Osteoblast (primary cell): ENCODE results near the gene ZNF507. TPM values are rescaled to one million over a fixed set of nuclear protein-coding genes. Genes with fewer than 3 reads are reported as not detected.

ENCODE experiments used
- DNase-seq: peaks from one replicate; pipeline ENCODE4 v3.0.0; 2011; ENCODE audit warnings: low spot score, mixed read lengths; ENCODE audit not compliant: insufficient read length; ENCODE audit errors: missing footprints
- H2AFZ ChIP-seq: 2 replicates; pipeline ENCODE4 v1.6.0; 2011; ENCODE audit warnings: mild to moderate bottlenecking, low read length
- H3K27ac ChIP-seq: 2 replicates; pipeline ENCODE4 v1.5.1; 2011; ENCODE audit warnings: mild to moderate bottlenecking, low read depth, low read length, moderate library complexity
- H3K27me3 ChIP-seq: 2 replicates; pipeline ENCODE4 v1.6.0; 2012; ENCODE audit warnings: mild to moderate bottlenecking, control low read depth, inconsistent platforms, low read length, moderate library complexity; ENCODE audit not compliant: insufficient read depth
- H3K36me3 ChIP-seq: 2 replicates; pipeline ENCODE4 v1.5.1; 2011; ENCODE audit warnings: mild to moderate bottlenecking, low read length, control low read depth, moderate library complexity; ENCODE audit not compliant: insufficient read depth
- H3K4me1 ChIP-seq: 2 replicates; pipeline ENCODE4 v1.5.1; 2011; ENCODE audit warnings: mild to moderate bottlenecking, low read length, control low read depth, moderate library complexity; ENCODE audit not compliant: insufficient read depth
- H3K4me2 ChIP-seq: 2 replicates; pipeline ENCODE4 v1.6.0; 2011; ENCODE audit warnings: mild to moderate bottlenecking, low read length; ENCODE audit not compliant: insufficient read depth
- H3K4me3 ChIP-seq: fragments of 200-600 bp; sonication (generic); 3 replicates; pipeline ENCODE4 v1.5.1; 2012; ENCODE audit warnings: mild to moderate bottlenecking, low read length, inconsistent platforms; ENCODE audit not compliant: insufficient read depth
- H3K79me2 ChIP-seq: 2 replicates; pipeline ENCODE4 v1.6.0; 2012; ENCODE audit warnings: mild to moderate bottlenecking, low read length, control low read depth, inconsistent platforms; ENCODE audit not compliant: insufficient read depth
- H3K9me3 ChIP-seq: 2 replicates; pipeline ENCODE4 v1.5.1; 2011; ENCODE audit warnings: low read depth, low read length, control low read depth
- H4K20me1 ChIP-seq: 2 replicates; pipeline ENCODE4 v1.6.0; 2012; ENCODE audit warnings: mild to moderate bottlenecking, low read length, control low read depth; ENCODE audit not compliant: insufficient read depth
- total RNA-seq: library from RNA; depleted of rRNA; stranded (reverse); fragments of >200 nt; gene quantifications from 2 replicates; pipeline ENCODE4 v1.2.3, GENCODE V29; 2012
- TF ChIP-seq, protein P1 (sequence below): IDR thresholded peaks from 2 replicates; pipeline ENCODE4 v1.5.1; 2011; ENCODE audit warnings: mild to moderate bottlenecking, low read depth, low read length, moderate library complexity; ENCODE audit errors: extremely low read depth

Gene ZNF507
- total RNA-seq, 1 donor, result 13.0 TPM

DNA sequence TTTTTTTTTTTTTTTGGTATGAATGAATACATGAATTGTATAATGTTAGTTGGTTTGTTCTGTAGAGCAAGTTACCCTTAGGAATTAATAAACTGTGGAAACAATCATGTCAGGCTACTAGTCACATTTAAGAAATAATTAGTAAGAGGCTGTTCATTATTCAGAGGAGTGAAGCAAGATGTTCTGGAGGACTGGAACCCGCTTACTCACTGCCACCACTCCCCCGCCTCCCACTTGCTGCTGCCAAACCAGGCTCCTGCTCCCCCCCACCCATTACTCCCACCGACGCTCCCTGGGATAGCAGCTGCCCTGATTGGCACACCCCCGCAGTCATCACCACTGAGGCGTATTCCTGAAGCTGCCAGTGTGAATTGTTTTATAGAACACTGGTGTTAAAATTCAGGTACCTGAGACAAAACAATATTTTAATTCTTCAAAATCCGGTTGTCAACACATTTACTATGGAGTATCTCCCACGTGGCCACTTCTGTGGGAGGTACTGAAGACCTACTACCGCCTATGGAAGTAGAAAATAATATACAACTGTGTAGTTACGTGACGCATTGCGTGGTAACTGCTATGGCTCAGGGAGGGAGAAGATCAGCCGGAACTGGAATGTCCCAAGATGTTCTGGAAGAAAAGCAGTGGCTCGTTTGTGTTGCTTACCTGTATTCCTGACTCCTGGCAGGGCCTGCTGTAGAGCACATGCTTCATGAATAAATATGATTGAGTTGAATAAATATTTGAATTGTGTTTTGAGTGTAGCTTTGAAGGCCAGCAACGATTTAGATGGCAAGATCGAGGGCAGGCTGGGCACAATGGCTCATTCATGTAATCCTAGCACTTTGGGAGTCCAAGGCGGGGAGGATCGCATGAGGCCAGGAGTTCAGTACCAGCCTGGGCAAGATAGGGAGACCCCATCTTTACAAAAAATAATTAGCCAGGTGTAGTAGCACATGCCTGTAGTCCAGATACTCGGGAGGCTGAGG is 61.9 kb downstream of the ZNF507 start:
- Histone ChIP-seq H3K36me3 (peaks cover 23% of the 10 kb centered on the region), H3K27me3 (no peaks in the 10 kb centered on the region), H3K4me1 (peaks cover 15% of the 10 kb centered on the region), H3K79me2 (peaks cover 25% of the 10 kb centered on the region), H3K27ac (peak overlapping the region; percentile 90), H2AFZ (no peak overlapping the region), H4K20me1 (no peaks in the 10 kb centered on the region), H3K9me3 (no peaks in the 10 kb centered on the region), H3K4me2 (peak overlapping the region; percentile 82), H3K4me3 (peak overlapping the region; percentile 88)
- peak; percentile 64 for DNase-seq
- TF ChIP-seq, protein P1, sequence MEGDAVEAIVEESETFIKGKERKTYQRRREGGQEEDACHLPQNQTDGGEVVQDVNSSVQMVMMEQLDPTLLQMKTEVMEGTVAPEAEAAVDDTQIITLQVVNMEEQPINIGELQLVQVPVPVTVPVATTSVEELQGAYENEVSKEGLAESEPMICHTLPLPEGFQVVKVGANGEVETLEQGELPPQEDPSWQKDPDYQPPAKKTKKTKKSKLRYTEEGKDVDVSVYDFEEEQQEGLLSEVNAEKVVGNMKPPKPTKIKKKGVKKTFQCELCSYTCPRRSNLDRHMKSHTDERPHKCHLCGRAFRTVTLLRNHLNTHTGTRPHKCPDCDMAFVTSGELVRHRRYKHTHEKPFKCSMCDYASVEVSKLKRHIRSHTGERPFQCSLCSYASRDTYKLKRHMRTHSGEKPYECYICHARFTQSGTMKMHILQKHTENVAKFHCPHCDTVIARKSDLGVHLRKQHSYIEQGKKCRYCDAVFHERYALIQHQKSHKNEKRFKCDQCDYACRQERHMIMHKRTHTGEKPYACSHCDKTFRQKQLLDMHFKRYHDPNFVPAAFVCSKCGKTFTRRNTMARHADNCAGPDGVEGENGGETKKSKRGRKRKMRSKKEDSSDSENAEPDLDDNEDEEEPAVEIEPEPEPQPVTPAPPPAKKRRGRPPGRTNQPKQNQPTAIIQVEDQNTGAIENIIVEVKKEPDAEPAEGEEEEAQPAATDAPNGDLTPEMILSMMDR, result no peak

DNA sequence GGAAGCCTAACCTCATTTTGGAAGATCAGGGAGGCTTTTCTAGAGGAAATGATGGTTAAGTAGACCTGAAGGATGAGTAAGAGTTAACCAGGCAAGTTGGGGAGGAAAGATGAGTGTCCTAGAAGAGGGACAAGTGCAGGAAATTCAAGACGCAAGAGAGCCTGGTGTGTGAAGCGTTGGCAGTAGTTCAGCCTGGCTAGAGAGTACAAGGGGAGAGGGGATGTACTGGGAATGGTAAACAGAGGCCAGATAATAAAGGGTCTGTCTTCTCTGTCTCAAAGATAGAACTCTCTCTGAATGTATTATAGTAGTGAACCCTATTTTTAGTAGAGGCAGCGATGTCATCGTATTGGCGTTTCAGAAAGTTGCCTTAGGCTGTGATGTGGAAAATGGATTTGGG is 69.8 kb downstream of the ZNF507 start:
- no peak for DNase-seq
- H3K27me3 ChIP-seq, result no peaks in the 10 kb centered on the region
- TF ChIP-seq, protein P1, result no peak
- H3K9me3 ChIP-seq, result no peaks in the 10 kb centered on the region
- no peaks in the 10 kb centered on the region for H3K4me1 ChIP-seq
- H3K36me3 ChIP-seq, result peaks cover 24% of the 10 kb centered on the region
- no peak overlapping the region for H3K4me2 ChIP-seq
- no peak overlapping the region for H3K27ac ChIP-seq
- no peak overlapping the region for H3K4me3 ChIP-seq
- H2AFZ ChIP-seq, result no peak overlapping the region
- no peaks in the 10 kb centered on the region for H4K20me1 ChIP-seq
- H3K79me2 ChIP-seq, result no peaks in the 10 kb centered on the region

DNA sequence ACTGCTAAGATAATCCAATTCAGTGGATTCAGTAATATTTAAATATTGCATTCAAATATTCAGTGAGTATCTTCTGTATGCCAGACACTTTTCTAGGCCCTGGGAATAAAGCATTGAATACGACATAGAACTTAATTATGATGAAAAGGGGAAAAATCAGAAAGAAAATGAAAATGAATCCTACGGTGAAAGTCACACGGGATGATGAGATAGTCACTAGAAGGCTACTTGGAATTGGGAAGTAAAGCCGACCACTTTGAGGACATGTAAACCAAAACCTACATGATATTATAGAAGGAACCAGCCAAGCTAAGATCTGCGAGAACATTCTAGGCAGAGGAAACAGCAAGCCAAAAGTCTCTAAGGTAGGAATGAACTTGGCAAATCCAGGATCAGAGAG is 70.3 kb downstream of the ZNF507 start:
- Histone ChIP-seq H3K4me3 (no peak overlapping the region), H4K20me1 (no peaks in the 10 kb centered on the region), H3K36me3 (peaks cover 23% of the 10 kb centered on the region), H3K27me3 (no peaks in the 10 kb centered on the region), H3K79me2 (no peaks in the 10 kb centered on the region), H2AFZ (no peak overlapping the region), H3K27ac (no peak overlapping the region), H3K4me2 (no peak overlapping the region), H3K4me1 (no peaks in the 10 kb centered on the region), H3K9me3 (no peaks in the 10 kb centered on the region)
- DNase-seq, result peak; percentile 68
- TF ChIP-seq, protein P1, result no peak

DNA sequence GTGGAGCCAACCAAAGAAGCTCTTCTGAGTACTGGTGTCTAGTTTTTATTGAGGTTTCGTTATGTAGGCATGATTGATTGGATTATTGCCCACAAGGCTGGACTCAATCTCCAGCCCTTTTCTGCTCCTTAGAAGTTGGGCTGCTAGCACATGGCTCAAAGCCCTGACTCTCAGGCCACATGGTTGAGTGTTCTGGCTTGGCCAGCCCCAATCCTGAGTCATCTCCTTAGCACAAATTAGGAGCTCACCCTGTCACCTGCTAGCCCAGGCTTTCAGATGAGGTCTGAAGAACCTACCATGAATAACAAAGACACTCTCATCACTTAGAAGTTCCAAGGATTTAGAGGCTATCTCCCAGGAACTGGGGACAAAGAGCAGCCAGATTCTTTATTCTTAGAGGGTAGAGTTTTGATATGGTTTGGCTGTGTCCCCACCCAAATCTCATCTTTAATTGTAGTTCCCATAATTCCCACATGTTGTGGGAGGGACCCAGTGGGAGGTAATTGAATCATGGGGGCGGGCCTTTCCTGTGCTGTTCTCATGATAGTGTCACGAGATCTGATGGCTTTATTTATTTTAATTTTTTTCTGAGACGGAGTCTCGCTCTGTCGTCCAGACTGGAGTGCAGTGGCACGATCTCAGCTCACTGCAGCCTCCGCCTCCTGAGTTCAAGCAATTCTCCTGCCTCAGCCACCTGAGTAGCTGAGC is 71.5 kb downstream of the ZNF507 start:
- no peaks in the 10 kb centered on the region for H3K27me3 ChIP-seq
- H3K27ac ChIP-seq, result no peak overlapping the region
- no peaks in the 10 kb centered on the region for H3K4me1 ChIP-seq
- H2AFZ ChIP-seq, result no peak overlapping the region
- DNase-seq, result peak; percentile 55
- no peaks in the 10 kb centered on the region for H3K79me2 ChIP-seq
- no peak overlapping the region for H3K4me3 ChIP-seq
- TF ChIP-seq, protein P1, result no peak
- H3K4me2 ChIP-seq, result no peak overlapping the region
- no peaks in the 10 kb centered on the region for H4K20me1 ChIP-seq
- peaks cover 17% of the 10 kb centered on the region for H3K36me3 ChIP-seq
- H3K9me3 ChIP-seq, result no peaks in the 10 kb centered on the region
